ENCODE data around the gene HEXA.

Gene HEXA

DNA sequence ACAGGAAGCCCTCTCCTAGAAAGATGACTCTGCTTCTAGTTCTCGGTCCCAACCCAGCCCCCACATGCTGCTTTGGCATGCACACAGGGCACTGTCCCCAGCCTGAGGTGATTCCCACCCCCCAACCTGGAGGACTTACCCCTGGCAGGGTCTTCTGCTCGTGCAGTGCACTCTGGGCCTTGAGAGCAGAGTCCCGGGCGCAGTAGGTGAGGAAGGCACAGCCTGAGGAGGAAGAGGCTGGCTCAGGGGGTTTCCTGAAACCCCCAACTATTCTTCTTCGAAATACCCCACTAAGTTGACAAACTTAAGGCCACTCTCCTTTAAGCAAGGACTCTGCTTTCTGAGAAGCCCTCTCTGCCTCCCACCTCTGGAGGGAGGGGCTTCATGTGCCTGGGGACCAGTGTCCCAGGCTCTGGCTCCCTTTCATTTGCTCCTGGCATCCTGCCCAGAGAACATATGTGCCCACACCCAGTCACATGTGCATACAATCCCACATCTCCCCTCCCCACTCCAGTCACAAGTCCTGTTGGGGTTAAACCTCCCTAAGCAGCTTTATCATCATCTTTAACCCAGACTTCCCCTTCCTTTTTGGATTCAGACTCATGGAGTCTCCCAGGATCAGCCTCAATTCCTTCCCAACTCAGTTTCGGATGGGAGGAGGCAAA is 60.0 kb downstream of the HEXA start:
- no peaks in the 10 kb centered on the region for H3K9me3 ChIP-seq (ENCODE audit: insufficient read depth, low read depth, low read length)
- H3K27me3 ChIP-seq (ENCODE audit: insufficient read depth, low read length, poor library complexity, severe bottlenecking): no peaks in the 10 kb centered on the region
- no peaks in the 10 kb centered on the region for H3F3A ChIP-seq (ENCODE audit: low read depth)
- no peaks in the 10 kb centered on the region for H3K4me1 ChIP-seq (ENCODE audit: insufficient read depth, low read length, poor library complexity, severe bottlenecking)
- H2AFZ ChIP-seq (ENCODE audit: low read length): no peak overlapping the region
- H3K79me2 ChIP-seq (ENCODE audit: insufficient read depth, low read length): no peaks in the 10 kb centered on the region
- no peak overlapping the region for H3K4me3 ChIP-seq (ENCODE audit: low read length, poor library complexity, severe bottlenecking)
- TF ChIP-seq, protein P1, sequence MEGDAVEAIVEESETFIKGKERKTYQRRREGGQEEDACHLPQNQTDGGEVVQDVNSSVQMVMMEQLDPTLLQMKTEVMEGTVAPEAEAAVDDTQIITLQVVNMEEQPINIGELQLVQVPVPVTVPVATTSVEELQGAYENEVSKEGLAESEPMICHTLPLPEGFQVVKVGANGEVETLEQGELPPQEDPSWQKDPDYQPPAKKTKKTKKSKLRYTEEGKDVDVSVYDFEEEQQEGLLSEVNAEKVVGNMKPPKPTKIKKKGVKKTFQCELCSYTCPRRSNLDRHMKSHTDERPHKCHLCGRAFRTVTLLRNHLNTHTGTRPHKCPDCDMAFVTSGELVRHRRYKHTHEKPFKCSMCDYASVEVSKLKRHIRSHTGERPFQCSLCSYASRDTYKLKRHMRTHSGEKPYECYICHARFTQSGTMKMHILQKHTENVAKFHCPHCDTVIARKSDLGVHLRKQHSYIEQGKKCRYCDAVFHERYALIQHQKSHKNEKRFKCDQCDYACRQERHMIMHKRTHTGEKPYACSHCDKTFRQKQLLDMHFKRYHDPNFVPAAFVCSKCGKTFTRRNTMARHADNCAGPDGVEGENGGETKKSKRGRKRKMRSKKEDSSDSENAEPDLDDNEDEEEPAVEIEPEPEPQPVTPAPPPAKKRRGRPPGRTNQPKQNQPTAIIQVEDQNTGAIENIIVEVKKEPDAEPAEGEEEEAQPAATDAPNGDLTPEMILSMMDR (conservative IDR thresholded peaks at IDR 0.05; ENCODE audit: low read length): no peak
- no peak for TF ChIP-seq EZH2phosphoT487 (IDR thresholded peaks at IDR 0.05; ENCODE audit: borderline replicate concordance)
- H3K4me2 ChIP-seq (ENCODE audit: low read depth, low read length, poor library complexity, severe bottlenecking): no peak overlapping the region
- H3K36me3 ChIP-seq (ENCODE audit: insufficient read depth, low read length): no peaks in the 10 kb centered on the region
- no peak overlapping the region for H3K9ac ChIP-seq (ENCODE audit: low read depth, low read length, poor library complexity, severe bottlenecking)
- no peaks in the 10 kb centered on the region for H3K9me2 ChIP-seq (replicated peaks; ENCODE audit: low read depth, low read length)
- H4K20me1 ChIP-seq (ENCODE audit: insufficient read depth, low read length, poor library complexity, severe bottlenecking): no peaks in the 10 kb centered on the region

DNA sequence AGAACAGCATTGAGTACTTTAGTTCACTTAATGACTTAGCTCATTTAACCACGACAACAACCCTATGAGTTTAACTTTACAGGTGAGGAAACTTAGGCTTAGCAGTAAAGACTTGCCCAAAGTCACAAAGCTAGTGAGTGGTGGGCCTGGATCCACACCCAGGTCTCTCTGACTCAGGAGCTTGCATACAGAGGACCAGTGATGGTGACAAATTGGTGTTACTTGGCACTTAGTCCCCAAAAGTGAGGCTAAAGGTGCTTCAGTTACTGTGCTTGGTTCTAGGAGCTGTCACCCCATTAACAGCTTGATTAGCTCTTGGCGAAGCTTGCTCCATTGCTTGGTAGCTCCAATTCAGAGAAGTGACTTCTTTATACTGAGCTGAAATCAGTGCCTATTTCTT is 61.9 kb downstream of the HEXA start:
- H3K9me2 ChIP-seq (replicated peaks; ENCODE audit: low read depth, low read length): no peaks in the 10 kb centered on the region
- H2AFZ ChIP-seq (ENCODE audit: low read length): no peak overlapping the region

DNA sequence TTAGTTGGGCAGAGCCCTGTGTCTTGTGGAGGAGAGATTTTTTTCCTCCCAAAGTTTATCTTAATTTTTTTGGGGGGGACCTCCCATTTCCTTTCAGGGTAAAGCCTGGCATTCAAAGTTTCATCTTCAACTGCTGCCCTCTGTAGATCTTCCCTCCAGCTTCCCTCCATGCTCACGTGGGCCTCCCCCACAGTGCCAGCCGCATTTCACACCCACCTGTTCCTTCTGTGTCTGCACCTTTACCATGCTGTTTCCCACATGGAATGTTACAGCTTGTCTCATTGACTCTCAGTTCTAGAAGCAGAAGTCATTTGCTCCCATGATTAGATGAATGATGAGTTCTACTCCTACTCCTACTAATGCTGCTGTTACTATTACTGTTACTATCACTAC is 62.4 kb downstream of the HEXA start:
- Histone ChIP-seq H3K4me1 (ENCODE audit: insufficient read depth, low read length, poor library complexity, severe bottlenecking) (no peaks in the 10 kb centered on the region), H3K4me3 (ENCODE audit: low read length, poor library complexity, severe bottlenecking) (no peak overlapping the region), H3K9ac (ENCODE audit: low read depth, low read length, poor library complexity, severe bottlenecking) (no peak overlapping the region), H3K27me3 (ENCODE audit: insufficient read depth, low read length, poor library complexity, severe bottlenecking) (no peaks in the 10 kb centered on the region), H3K9me2 (replicated peaks; ENCODE audit: low read depth, low read length) (no peaks in the 10 kb centered on the region), H3K9me3 (ENCODE audit: insufficient read depth, low read depth, low read length) (no peaks in the 10 kb centered on the region), H3K36me3 (ENCODE audit: insufficient read depth, low read length) (no peaks in the 10 kb centered on the region), H3K79me2 (ENCODE audit: insufficient read depth, low read length) (no peaks in the 10 kb centered on the region), H4K20me1 (ENCODE audit: insufficient read depth, low read length, poor library complexity, severe bottlenecking) (no peaks in the 10 kb centered on the region), H3F3A (ENCODE audit: low read depth) (no peaks in the 10 kb centered on the region), H2AFZ (ENCODE audit: low read length) (no peak overlapping the region), H3K4me2 (ENCODE audit: low read depth, low read length, poor library complexity, severe bottlenecking) (no peak overlapping the region)
- no peak for TF ChIP-seq EZH2phosphoT487 (IDR thresholded peaks at IDR 0.05; ENCODE audit: borderline replicate concordance)
- TF ChIP-seq, protein P1 (conservative IDR thresholded peaks at IDR 0.05; ENCODE audit: low read length): no peak

More for the DNA sequence above, 61.9 kb downstream of the HEXA start:
- H3K9me3 ChIP-seq (ENCODE audit: insufficient read depth, low read depth, low read length): no peaks in the 10 kb centered on the region
- no peak for TF ChIP-seq EZH2phosphoT487 (IDR thresholded peaks at IDR 0.05; ENCODE audit: borderline replicate concordance)
- TF ChIP-seq, protein P1 (conservative IDR thresholded peaks at IDR 0.05; ENCODE audit: low read length): no peak
- H3K79me2 ChIP-seq (ENCODE audit: insufficient read depth, low read length): no peaks in the 10 kb centered on the region
- H3K4me2 ChIP-seq (ENCODE audit: low read depth, low read length, poor library complexity, severe bottlenecking): no peak overlapping the region
- H4K20me1 ChIP-seq (ENCODE audit: insufficient read depth, low read length, poor library complexity, severe bottlenecking): no peaks in the 10 kb centered on the region
- H3K9ac ChIP-seq (ENCODE audit: low read depth, low read length, poor library complexity, severe bottlenecking): no peak overlapping the region
- no peaks in the 10 kb centered on the region for H3K36me3 ChIP-seq (ENCODE audit: insufficient read depth, low read length)
- H3F3A ChIP-seq (ENCODE audit: low read depth): no peaks in the 10 kb centered on the region
- no peaks in the 10 kb centered on the region for H3K27me3 ChIP-seq (ENCODE audit: insufficient read depth, low read length, poor library complexity, severe bottlenecking)
- no peak overlapping the region for H3K4me3 ChIP-seq (ENCODE audit: low read length, poor library complexity, severe bottlenecking)
- H3K4me1 ChIP-seq (ENCODE audit: insufficient read depth, low read length, poor library complexity, severe bottlenecking): no peaks in the 10 kb centered on the region

All from Loucy (cell line).